GM18870 (cell line): Measurements from ENCODE around the gene USP24.
"Not testable (repeated sequence)": the region's sequence is repeated elsewhere in the genome, so short reads cannot be mapped to it uniquely, and the experiment has no call there.

Experiments used
- ATAC-seq: cut with Tn5 transposase; IDR thresholded peaks from one replicate; pipeline ENCODE4 v1.9.1; 2021; ENCODE audit warnings: moderate library complexity; ENCODE audit not compliant: unreplicated experiment

USP24 gene

DNA sequence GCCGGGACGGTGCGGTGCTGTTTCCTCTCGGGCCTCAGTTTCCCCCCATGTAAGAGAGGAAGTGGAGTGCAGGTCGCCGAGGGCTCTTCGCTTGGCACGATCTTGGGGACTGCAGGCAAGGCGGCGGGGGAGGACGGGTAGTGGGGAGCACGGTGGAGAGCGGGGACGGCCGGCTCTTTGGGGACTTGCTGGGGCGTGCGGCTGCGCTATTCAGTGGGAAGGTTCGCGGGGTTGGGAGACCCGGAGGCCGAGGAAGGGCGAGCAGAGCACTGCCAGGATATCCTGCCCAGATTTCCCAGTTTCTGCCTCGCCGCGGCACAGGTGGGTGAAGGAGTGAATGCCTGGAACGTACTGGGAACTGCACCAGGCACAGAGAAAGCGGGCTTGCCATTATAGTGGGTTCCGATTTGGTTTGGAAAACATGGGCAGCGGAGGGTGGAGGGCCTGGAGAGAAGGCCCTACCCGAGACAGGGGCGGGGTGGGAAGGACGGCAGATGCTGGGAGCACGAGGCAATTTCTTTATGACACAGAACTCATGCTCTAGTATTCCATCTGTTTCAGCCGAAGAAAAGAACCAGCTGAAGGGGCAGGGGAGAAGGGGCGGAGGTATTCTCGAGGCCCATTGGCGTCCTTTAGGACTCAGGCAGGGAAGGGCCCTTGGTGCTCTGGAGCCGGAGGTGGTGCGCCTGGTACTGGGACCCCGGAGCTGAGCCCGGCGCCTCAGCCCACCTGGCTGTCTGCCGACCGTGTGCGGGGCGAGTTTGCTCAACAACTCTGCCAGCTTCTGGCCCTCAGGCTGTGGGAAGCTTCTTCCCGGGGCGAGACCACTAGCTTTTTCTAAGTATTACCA lies 174.9 kb downstream of the USP24 start:
- ATAC-seq: no peak

DNA sequence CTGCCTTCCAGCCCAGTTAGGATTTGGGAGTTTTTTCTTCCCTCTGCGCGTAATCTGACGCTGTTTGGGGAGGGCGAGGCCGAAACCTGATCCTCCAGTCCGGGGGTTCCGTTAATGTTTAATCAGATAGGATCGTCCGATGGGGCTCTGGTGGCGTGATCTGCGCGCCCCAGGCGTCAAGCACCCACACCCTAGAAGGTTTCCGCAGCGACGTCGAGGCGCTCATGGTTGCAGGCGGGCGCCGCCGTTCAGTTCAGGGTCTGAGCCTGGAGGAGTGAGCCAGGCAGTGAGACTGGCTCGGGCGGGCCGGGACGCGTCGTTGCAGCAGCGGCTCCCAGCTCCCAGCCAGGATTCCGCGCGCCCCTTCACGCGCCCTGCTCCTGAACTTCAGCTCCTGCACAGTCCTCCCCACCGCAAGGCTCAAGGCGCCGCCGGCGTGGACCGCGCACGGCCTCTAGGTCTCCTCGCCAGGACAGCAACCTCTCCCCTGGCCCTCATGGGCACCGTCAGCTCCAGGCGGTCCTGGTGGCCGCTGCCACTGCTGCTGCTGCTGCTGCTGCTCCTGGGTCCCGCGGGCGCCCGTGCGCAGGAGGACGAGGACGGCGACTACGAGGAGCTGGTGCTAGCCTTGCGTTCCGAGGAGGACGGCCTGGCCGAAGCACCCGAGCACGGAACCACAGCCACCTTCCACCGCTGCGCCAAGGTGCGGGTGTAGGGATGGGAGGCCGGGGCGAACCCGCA lies 175.7 kb downstream of the USP24 start, which contains the start of gene PCSK9:
Gene PCSK9 (plus strand): TSS at position 207 of the 741 bp plus-strand sequence. CDS start 290 bp downstream, at position 497.
- no peak for ATAC-seq

DNA sequence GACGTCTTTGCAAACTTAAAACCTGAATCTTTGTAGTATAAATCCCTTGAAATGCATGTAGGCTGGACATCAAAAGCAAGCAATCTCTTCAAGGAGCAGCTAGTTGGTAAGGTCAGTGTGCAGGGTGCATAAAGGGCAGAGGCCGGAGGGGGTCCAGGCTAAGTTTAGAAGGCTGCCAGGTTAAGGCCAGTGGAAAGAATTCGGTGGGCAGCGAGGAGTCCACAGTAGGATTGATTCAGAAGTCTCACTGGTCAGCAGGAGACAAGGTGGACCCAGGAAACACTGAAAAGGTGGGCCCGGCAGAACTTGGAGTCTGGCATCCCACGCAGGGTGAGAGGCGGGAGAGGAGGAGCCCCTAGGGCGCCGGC lies 176.2 kb downstream of the USP24 start:
- no peak for ATAC-seq

DNA sequence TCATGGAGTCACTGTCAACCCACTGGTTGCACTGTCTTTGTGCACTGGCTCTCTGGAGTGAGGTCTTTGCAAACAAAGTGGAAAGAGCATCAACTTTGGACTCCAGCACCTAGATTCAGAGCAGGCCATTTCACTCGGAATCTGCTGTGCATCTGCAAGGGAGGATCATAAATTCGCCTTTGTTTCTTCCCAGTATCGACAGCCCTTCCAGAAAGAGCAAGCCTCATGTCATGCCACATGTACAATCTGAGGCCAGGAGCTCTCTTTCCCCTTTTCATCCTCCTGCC lies 176.7 kb downstream of the USP24 start:
- ATAC-seq: no peak

- no peak for ATAC-seq
Measured at GRCh38 chr1:55037733-55038551, 177.2 kb downstream of the USP24 start.

GRCh38 chr1:55035904-55036303 lies 179.3 kb downstream of the USP24 start:
- ATAC-seq: no peak

- no peak for ATAC-seq
Measured at GRCh38 chr1:55034476-55035133, 180.6 kb downstream of the USP24 start.

GRCh38 chr1:55033265-55033614 lies 181.9 kb downstream of the USP24 start:
- ATAC-seq: no peak

DNA sequence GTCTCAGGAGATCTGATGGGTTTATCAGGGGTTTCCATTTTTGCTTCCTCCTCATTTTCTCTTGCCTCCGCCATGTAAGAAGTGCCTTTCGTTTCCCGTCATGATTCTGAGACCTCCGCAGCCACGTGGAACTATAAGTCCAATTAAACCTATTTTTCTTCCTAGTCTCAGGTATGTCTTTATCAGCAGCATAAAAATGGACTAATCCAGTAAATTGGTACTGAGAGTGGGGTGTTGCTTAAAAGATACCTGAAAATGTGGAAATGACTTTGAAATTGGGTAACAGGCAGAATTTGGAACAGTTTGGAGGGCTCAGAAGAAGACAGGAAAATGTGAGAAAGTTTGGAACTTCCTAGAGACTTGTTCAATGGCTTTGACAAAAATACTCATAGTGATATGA lies 184.1 kb downstream of the USP24 start:
- ATAC-seq: not testable (repeated sequence)

DNA sequence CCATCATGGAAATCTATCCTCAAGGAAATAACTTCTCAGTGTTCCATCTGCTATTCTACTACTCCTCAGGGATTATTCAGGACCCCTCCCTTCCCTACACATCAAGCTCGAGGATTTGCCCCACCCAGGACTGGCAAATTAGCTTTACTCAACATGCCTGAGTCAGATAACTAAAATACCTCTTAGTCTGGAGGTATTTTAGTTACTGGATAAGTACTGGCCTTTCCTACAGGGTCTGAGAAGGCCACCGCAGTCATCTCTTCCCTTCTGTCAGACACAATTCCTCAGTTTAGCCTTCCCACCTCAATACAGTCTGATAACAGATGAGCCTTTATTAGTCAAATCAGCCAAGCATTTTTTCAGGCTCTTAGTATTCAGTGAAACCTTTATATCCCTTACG lies 188.5 kb downstream of the USP24 start:
- not testable (repeated sequence) for ATAC-seq

DNA sequence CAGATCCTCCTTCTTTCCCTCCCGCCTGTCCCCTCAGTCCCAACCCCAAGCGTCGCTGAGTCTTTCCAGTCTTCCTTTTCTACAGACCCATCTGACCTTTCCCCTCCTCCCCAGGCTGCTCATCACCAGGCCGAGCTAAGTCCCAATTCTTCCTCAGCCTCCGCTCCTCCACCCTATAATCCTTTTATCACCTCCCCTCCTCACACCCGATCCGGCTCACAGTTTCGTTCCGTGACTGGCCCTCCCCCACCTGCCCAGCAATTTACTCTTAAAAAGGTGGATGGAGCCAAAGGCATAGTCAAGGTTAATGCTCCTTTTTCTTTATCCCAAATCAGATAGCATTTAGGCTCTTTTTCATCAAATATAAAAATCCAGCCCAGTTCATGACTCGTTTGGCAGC lies 191.0 kb downstream of the USP24 start:
- ATAC-seq: not testable (repeated sequence)

- no peak for ATAC-seq
Measured at GRCh38 chr1:55021942-55022546, 193.1 kb downstream of the USP24 start.

- ATAC-seq: no peak
Measured at GRCh38 chr1:55018395-55018794, 196.8 kb downstream of the USP24 start.
